NOMO-1 (cell line): Measurements from ENCODE around the gene GTPBP1.

Experiments
- DNase-seq, 2 experiments: peaks; one replicate each; lab custom pipeline; 2025; ENCODE audit not compliant: unreplicated experiment in 2 of 2; lab: John Stamatoyannopoulos, UW

Gene GTPBP1

DNA sequence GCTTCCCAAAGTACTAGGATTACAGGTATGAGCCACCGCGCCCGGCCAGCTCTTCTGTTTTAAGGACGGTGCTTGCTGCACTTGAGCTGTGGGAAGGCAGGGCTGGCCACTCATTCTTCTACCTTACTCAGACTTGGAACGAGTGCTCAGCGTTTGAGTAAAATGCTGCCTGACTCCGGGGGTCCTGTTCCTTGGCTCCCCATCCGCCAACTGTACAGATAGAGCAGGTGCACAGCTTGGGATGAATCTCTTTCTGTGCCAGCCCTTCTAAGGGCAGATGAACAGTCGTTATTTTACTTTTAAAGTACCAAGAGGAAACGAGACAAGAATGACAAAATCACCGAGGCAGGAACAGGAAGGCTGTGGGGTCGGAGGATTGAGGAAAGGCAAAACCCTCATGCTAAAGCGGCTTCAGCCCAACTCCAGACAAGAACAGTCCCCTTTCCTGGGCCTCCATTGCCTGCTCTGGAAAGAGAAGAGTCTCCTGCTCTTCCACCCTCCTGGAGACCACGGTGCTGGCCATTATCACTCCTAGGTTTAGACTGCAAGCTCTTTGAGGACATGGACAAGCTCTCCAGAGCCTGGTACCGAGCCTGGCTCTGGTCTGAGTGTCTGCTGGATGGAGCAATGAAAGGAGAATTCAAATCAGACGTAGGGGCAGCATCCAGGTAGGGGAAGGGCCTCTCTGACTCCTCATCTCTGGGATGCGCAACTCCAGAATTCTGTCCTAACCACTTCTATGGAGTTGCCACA lies 51.1 kb downstream of the GTPBP1 start:
- DNase-seq, result peak; percentile 21 to 53

DNA sequence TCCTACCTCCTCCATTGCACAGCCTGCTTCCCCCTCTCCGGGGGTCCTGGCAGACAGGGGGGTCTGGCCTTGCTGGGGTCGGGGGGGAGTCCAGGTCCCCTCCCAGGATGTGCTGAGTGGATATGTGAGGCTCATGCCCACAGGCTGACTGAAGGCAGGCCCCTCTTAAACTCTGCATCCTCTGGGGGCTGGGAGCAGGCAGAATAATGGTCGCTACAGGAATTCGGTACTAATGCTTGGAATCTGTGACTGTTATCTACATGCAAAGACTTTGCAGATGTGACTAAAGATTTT lies 51.7 kb downstream of the GTPBP1 start:
- no peak for DNase-seq

DNA sequence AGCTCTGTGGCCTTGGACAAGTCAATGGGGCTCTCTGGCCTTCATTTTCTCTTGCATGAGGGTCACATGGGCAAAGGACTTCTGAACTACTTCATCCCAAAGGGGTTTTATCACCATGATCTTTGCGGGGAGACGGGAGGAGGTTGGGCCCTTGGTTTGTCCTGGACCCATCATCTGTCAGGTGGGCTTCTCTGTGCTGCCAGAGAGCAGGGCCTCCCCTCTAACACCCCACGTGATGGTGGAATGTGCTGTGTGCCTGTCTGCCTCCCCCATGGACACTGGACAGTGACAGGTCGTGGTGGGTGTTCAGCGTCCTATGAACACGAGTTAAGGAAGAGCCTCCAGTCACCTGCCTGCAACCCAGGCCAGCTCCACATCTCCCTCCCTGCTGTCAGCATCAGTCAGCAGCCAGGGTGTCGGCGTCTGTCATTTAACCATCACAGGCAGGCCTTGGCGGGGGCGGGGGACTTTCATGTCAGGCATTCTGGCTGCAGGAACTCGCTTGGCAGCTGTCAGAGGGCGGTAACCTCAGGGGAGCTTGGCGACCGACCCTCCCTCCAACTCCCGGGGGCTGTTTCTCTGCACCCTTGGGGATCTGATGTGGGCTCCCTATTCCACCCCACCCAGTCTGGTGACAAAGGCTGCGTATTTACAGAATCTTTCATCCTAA lies 52.7 kb downstream of the GTPBP1 start:
- no peak for DNase-seq

DNA sequence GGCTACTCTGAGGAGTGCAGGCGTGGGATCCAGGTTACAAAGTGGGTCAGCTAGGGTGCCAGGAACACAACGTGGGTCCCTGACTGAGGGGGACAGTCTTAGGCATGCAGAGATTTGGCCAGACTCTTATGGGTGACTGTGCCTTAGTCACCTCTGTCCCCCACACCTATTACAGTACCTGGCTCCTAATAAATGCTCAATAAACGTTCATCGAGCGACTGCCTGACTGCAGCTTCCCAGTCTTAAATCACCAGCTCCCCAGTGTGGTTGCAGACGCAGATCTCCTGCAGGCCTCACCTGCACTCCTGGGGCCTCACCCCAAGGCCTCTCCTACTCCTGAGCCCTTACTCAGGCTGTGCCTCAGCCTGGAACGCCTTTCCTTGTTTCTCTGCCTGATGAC lies 53.3 kb downstream of the GTPBP1 start:
- DNase-seq, result no peak

DNA sequence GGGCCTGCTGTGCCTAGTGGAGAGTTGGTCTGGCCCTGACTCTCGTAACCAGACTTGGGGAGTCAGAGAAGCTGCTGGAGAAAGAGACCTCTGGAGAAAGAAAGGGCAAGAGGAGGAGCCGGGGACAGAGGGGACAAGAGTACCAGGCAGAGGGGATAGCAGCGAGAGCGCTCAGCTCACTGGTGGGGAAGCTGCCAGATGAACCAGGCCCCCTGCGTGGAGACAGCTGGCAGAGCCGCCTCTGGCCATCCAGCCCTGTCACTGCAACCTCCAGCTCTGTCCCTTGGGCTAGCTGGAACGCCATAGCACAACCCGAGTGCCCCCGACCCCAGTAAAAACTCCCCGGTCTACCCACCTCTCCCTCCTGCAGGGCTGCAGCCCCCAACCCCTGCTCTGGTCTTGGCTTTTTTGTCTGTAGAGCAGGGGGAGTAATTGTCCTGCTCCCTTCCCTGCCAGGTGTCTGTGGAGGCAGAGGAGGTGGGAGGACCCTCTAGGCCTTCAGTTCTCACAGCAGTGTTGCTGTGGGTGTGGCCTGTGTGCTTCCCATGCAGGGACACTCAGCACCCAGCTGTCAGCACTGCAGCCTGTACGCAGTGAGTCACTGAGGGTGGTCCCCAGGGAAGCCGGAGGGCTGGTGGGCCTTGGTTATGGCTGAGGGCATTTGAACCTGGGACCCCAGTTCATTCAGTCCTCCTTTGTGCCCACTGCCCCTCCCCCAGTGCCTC lies 54.9 kb downstream of the GTPBP1 start:
- no peak for DNase-seq

DNA sequence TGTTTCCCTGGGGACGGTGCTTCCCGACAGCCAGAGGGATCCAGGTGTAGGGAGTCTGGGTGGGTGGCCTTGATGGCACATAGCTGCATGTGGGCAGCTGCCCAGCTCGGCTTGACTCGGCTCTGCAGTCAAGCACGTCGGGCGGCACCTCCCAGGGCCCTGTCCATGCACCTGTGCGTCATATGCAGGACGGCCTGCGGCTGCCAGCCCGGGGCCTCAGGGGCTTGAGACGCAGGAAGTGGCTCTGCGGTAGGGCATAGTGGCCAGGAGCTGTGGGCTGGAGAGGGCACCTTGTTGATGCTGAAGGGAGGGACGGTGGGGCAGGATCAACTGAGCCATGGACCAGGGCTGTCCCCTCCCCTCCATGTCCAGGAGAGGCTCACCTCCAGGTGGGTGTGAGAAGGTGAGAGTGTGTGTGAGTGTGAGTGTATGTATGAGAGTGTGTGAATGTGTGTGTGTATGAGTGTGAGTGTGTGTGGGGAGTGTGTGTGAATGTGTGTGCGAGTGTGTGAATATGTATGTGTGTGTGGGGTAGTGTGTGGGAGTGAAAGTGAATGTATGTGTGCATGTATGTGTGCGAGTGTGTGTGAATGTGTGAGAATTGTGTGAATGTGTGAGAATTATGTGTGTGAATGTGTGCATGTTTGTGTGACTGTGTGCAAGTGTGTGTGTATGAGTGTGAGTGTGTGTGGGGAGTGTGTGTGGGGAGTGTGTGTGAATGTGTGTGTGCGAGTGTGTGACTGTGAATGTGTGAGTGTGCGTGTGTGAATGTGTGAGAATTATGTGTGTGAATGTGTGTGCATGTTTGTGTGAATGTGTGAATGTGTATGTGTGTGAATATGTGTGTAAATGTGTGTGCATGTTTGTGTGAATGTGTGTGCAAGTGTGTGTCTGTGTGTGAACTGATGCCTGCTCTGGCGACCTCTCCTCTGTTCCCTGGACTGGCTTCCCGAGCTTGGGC lies 55.7 kb downstream of the GTPBP1 start:
- DNase-seq, result no peak

DNA sequence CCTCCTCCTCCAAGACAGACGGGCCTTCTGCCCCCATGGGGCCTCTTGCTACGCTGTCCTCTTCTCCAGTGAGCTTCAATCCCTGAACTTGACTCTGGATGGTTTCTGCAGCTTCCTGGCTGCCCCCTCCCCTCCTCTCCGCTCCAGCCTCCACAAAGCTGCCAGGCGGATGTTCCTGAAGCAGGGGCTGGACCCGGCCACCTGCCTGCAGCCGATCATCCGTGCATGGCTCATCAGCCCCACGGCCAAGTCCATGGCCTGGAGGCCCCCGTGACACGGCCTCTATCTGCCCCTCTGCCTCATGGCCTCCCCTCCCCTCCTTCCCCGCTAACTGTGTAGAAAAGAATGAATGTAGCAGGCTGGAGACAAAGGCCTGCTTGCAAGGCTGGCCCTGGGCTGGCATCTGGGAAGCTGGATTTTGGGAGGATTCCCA lies 56.8 kb downstream of the GTPBP1 start:
- DNase-seq, result no peak

DNA sequence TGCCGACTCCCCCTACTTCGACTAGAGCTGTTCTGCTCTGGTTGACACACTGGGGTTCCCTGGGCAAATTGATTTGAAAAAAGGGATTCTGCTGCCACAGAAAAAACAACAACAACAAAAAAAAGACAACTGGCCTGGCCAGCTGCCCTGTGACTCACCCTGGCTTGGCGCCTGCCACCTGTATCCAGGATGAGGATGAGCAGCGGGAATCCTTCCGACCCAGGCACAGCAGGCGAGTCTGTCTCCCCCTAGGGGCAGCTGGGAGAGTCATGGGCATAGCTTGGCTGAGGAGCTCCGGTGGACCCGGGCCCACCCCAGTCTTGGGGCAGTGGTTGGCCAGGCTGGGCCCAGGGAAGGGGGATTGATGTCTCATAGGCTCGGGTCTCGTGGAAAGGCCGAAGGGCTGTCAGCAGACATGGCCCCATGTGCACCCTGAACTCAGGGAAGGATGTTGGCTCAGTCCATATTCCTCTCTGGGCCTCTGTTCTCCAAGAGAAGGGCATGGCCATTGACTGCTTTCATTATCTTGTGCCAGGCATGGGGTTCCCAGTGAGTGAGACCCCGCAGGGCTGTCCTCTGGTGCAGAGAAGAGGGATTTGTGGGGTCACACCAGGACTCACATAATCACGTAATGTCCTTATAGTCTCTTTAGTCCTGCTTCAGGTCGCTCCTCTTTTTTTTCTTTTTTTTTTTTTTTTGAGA lies 60.5 kb downstream of the GTPBP1 start:
- peak; percentile 0 to 23 for DNase-seq

DNA sequence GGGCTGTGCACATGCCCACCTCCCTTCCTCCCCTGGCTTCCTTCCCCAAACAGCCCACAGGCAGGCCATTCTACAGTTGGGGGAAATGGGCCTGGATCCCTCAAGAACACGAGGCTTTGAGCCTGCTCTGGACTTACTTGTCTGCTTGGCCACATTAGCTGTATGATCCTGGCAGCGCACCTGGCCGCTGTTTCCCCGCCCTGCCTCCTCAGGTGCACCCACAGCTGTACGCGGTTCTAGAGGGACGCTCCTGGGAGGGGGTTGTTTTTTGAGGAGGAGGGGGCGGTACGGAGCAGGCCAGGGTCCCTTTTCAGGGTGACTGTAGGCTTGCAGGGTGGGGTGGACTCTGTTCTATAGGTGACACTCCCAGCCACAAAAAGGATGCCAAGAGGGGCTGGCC lies 61.6 kb downstream of the GTPBP1 start:
- DNase-seq, result no peak

DNA sequence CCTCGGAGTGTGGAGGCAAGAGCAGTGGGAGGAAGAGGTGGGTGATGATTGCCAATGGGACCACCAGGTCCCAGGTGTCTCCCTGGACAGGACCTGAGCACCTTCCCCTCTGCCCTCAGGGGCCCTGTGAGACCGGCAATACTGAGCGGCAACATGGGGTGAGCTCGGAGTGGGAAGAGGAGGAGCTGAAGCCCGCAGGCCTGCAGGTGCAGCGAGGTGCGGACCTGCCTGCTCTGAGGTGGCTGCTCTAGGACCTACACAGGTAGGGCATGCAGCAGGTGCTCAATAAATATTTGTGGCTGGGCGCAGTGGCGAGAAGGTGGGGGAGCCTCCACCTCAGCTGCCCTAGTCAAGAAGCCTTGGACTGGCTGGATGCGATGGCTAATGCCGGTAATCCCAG lies 62.3 kb downstream of the GTPBP1 start:
- DNase-seq, result no peak

DNA sequence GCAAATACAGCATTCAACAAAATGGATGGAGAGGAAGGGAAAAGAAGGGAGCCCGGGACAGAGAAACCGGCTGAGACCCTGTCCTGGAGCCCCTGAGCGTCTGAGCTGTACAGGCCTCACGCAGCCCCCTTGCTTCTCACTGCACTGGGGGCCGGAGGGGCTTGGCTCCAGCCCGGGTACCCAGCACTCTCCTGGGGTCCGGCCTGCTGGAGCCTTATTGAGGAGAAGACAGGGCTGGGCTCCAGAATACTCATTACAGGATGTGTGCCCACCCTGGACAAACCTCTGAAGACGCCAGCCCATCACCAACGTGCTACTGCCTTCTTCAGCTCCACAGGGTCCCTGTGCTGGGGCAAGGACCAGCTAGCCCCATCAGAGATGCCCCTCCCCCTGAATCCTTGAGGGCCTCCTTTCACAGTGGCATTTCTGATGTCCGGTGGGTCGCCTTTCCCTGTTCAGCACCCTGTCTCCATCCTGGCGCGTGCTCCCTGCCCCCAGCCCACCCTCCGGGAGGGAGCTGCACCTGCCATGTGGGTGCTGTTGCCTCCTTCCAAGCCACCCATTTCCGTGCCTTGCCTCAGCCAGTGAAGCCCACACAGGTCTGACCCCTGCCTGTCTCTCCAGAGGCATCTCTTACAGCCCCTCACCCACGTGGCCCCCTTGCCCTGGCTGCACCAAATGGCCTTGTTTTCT lies 64.7 kb downstream of the GTPBP1 start:
- DNase-seq, result no peak

DNA sequence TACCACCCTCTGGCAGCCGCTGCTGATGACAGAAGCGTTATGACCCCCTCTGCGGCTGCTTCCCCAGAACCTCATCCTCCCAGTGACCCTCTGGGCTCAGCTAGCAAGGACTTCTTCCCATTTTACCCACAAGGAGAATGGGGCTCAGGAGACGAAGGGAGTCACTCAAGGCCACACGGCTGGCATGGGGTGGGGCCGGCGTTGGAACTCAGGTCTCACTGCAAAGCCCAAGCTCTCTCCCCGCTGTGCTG lies 66.8 kb downstream of the GTPBP1 start:
- DNase-seq, result no peak

DNA sequence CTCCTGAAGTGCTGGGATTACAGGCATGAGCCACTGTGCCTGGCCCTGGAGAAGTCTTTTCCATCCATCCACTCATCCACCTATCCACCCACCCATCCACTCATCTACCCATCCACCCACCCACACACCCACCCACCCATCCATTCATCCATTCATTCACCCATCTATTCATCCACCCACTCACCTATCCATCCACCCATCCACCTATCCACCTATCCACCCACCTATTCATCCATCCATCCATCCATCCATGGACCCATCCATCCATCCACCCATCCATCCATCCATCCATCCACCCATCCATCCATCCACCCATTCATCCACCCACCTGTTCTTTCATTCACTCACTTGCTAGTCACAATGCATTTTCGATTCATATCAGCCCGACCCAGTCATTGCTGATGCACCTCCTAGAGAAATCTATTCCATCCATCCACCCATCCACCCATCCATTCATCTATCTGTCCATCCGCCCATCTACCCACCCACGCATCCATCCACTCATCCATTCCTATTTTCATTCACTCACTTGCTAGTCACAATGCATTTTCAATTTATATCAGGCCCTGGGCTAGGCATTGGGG lies 67.7 kb downstream of the GTPBP1 start:
- no peak for DNase-seq

DNA sequence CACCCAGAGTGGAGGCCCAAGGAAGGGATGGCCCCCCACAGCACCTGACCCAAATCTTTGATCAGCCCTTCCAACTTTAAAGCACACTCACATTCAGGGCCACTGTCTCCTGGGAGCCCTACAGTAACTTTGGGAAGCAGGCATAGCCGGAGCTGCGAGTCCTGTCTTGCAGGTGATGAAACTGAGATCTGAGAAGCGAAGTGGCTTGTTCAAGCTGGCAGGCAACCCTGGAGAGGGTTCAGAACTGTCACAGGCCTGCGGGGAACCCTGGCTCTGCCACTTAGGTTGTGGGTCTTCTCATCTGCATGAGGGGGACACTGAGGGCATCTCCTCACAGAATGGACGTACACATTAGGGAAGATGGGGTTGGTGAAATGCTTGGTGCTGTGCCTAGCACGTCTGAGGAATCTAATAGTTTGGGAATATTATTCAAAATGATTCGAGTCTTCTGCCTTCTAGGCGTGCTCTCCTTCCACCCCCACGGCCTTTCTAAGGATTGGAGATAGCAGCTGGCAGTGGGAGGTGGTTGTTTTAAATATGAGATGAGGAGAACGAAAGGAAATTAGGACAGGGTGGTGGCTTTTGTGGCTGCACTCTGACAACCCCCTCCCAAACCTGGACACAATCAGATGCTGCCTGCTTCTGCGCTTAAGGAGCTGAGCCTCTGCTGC lies 68.9 kb downstream of the GTPBP1 start:
- DNase-seq, result no peak

DNA sequence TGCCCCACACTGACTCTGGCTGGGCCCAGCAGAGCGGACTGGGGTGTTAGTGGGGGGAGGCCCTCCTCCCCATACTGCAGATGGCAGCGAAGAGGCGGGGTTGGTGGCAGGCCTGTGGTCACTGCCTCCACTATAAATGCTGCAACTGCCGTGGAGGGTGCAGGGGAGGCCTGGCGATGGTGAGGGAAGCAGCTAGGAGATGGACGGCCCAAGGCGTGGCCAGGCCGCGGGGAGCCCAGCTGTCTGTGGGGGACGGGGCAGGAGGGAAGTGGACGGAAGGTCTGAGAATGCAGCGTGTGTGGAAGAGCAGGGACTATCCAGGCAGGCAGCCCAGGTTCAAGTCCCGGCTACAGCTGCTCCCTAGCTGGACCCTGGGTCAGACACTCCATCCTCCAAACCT lies 69.9 kb downstream of the GTPBP1 start:
- no peak for DNase-seq

DNA sequence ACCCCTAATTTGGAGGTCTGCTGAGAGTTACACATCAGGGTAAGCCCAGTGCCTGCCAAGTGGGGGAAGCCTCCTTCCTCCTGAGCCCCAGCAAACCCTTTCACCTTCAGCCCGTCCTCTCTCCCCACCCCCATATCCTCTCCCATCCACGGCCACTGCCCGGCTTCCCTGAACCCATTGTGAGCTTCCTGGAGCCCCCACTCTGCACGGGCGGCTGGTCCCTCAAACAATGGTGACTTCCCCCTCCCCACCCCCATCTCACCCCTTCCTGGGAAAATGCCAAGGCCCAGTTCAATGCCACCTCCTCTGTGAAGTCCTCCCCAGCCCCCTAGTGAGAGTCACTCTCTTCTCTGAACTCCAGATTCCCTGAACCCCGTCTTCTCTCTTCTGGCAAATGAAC lies 70.3 kb downstream of the GTPBP1 start:
- DNase-seq, result no peak

DNA sequence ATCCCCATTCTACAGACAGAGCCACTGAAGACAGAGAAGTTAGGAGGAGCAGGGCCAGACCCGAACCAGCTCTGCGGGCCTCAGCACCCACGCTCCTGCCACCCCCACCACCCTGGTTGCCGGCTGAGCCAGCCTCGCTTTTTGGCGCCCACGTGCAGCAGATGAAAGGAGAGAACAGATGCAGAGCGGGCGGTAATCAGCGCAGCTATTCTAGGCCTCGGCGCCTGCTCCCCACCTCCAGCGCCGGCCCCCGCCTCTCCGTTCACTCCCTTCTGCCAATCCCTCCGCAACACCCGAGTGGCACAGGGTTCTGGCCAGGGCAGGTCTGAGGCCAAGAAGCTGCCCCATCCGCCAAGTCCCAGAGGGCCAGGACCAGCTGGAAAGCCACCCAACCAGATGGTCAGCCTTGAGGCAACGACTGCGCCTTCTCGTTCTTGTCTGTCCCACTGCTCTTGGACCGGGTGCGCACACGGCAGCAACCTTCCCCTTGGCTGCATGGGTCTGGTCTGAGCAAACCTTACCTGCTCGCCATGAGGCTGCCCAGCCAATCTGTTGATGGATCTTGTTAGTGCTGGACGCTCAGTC lies 71.4 kb downstream of the GTPBP1 start:
- no peak for DNase-seq

DNA sequence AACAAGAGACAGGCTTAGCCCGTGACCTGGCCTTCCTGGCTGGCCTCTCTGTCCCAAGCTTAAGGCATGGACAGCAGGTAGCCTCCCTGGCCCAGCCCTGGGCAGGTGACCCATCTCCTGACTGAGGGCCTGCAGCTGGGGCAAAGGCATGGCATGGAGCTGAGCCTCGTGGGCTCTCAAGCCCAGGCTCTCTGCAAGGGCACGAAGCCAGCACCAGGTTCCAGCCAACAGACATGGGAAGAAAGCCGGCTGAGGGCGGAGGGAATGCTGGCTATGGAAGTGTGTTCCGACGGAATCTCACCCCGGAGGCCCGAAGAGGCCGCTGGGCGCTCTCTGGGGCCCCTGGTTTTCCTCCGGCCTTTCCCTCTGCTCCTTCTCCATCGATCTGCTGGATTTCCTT lies 75.3 kb downstream of the GTPBP1 start:
- DNase-seq, result no peak
